ENCODE data around the gene FLNA.

The FLNA gene

GRCh38 chrX:154367474-154368308 is 6.7 kb downstream of the FLNA start:
- peaks cover 50% of the 10 kb centered on the region for H3K36me3 ChIP-seq (ENCODE audit: insufficient read depth, low read length)
- H2AFZ ChIP-seq (ENCODE audit: low read depth, low read length), result no peak overlapping the region
- no peaks in the 10 kb centered on the region for H3K9me3 ChIP-seq (ENCODE audit: low read length)
- H3K4me3 ChIP-seq (ENCODE audit: low read length), result peak overlapping the region; percentile 100
- H3K27me3 ChIP-seq (ENCODE audit: insufficient read depth, low read length), result no peaks in the 10 kb centered on the region
- peaks cover 9% of the 10 kb centered on the region for H3K4me1 ChIP-seq (ENCODE audit: insufficient read depth, low read length)

GRCh38 chrX:154366666-154367055 is 7.8 kb downstream of the FLNA start:
- no peaks in the 10 kb centered on the region for H3K27me3 ChIP-seq (ENCODE audit: insufficient read depth, low read length)

GRCh38 chrX:154365997-154366665 is 8.3 kb downstream of the FLNA start:
- H3K4me1 ChIP-seq (ENCODE audit: insufficient read depth, low read length), result peaks cover 6% of the 10 kb centered on the region
- no peak overlapping the region for H3K4me3 ChIP-seq (ENCODE audit: low read length)
- no peak overlapping the region for H2AFZ ChIP-seq (ENCODE audit: low read depth, low read length)
- H3K27me3 ChIP-seq (ENCODE audit: insufficient read depth, low read length), result no peaks in the 10 kb centered on the region
- H3K36me3 ChIP-seq (ENCODE audit: insufficient read depth, low read length), result peaks cover 65% of the 10 kb centered on the region
- no peaks in the 10 kb centered on the region for H3K9me3 ChIP-seq (ENCODE audit: low read length)

More at GRCh38 chrX:154366666-154367055, 7.8 kb downstream of the FLNA start:
- Histone ChIP-seq H3K4me1 (ENCODE audit: insufficient read depth, low read length) (peaks cover 6% of the 10 kb centered on the region), H3K9me3 (ENCODE audit: low read length) (no peaks in the 10 kb centered on the region), H2AFZ (ENCODE audit: low read depth, low read length) (no peak overlapping the region), H3K4me3 (ENCODE audit: low read length) (no peak overlapping the region), H3K36me3 (ENCODE audit: insufficient read depth, low read length) (peaks cover 60% of the 10 kb centered on the region)

GRCh38 chrX:154365052-154365600 is 9.3 kb downstream of the FLNA start:
- no peak overlapping the region for H2AFZ ChIP-seq (ENCODE audit: low read depth, low read length)
- peaks cover 6% of the 10 kb centered on the region for H3K4me1 ChIP-seq (ENCODE audit: insufficient read depth, low read length)
- peaks cover 71% of the 10 kb centered on the region for H3K36me3 ChIP-seq (ENCODE audit: insufficient read depth, low read length)
- H3K27me3 ChIP-seq (ENCODE audit: insufficient read depth, low read length), result no peaks in the 10 kb centered on the region
- H3K9me3 ChIP-seq (ENCODE audit: low read length), result no peaks in the 10 kb centered on the region
- H3K4me3 ChIP-seq (ENCODE audit: low read length), result no peak overlapping the region

- H3K27me3 ChIP-seq (ENCODE audit: insufficient read depth, low read length), result no peaks in the 10 kb centered on the region
- peaks cover 82% of the 10 kb centered on the region for H3K36me3 ChIP-seq (ENCODE audit: insufficient read depth, low read length)
- H3K4me1 ChIP-seq (ENCODE audit: insufficient read depth, low read length), result peaks cover 6% of the 10 kb centered on the region
- H2AFZ ChIP-seq (ENCODE audit: low read depth, low read length), result no peak overlapping the region
- no peak overlapping the region for H3K4me3 ChIP-seq (ENCODE audit: low read length)
- H3K9me3 ChIP-seq (ENCODE audit: low read length), result no peaks in the 10 kb centered on the region
Observed at GRCh38 chrX:154363706-154364439, 10.6 kb downstream of the FLNA start.

GRCh38 chrX:154362085-154362742 is 12.2 kb downstream of the FLNA start:
- Histone ChIP-seq H3K9me3 (ENCODE audit: low read length) (no peaks in the 10 kb centered on the region), H2AFZ (ENCODE audit: low read depth, low read length) (no peak overlapping the region), H3K36me3 (ENCODE audit: insufficient read depth, low read length) (peaks cover 79% of the 10 kb centered on the region), H3K4me3 (ENCODE audit: low read length) (no peak overlapping the region), H3K27me3 (ENCODE audit: insufficient read depth, low read length) (peaks cover 2% of the 10 kb centered on the region), H3K4me1 (ENCODE audit: insufficient read depth, low read length) (no peaks in the 10 kb centered on the region)

GRCh38 chrX:154360155-154360713 is 14.2 kb downstream of the FLNA start:
- H2AFZ ChIP-seq (ENCODE audit: low read depth, low read length), result no peak overlapping the region
- peaks cover 2% of the 10 kb centered on the region for H3K27me3 ChIP-seq (ENCODE audit: insufficient read depth, low read length)
- no peak overlapping the region for H3K4me3 ChIP-seq (ENCODE audit: low read length)
- no peaks in the 10 kb centered on the region for H3K9me3 ChIP-seq (ENCODE audit: low read length)
- H3K36me3 ChIP-seq (ENCODE audit: insufficient read depth, low read length), result peaks cover 76% of the 10 kb centered on the region
- no peaks in the 10 kb centered on the region for H3K4me1 ChIP-seq (ENCODE audit: insufficient read depth, low read length)

GRCh38 chrX:154359362-154360154 is 14.9 kb downstream of the FLNA start:
- Histone ChIP-seq H3K27me3 (ENCODE audit: insufficient read depth, low read length) (peaks cover 2% of the 10 kb centered on the region), H3K4me1 (ENCODE audit: insufficient read depth, low read length) (no peaks in the 10 kb centered on the region), H3K4me3 (ENCODE audit: low read length) (no peak overlapping the region), H3K9me3 (ENCODE audit: low read length) (no peaks in the 10 kb centered on the region), H3K36me3 (ENCODE audit: insufficient read depth, low read length) (peaks cover 71% of the 10 kb centered on the region), H2AFZ (ENCODE audit: low read depth, low read length) (no peak overlapping the region)

GRCh38 chrX:154358829-154359228 is 15.6 kb downstream of the FLNA start:
- H3K4me3 ChIP-seq (ENCODE audit: low read length), result no peak overlapping the region
- no peaks in the 10 kb centered on the region for H3K4me1 ChIP-seq (ENCODE audit: insufficient read depth, low read length)
- peaks cover 70% of the 10 kb centered on the region for H3K36me3 ChIP-seq (ENCODE audit: insufficient read depth, low read length)
- H3K27me3 ChIP-seq (ENCODE audit: insufficient read depth, low read length), result peaks cover 2% of the 10 kb centered on the region
- H3K9me3 ChIP-seq (ENCODE audit: low read length), result no peaks in the 10 kb centered on the region
- no peak overlapping the region for H2AFZ ChIP-seq (ENCODE audit: low read depth, low read length)

GRCh38 chrX:154358011-154358410 is 16.4 kb downstream of the FLNA start:
- no peaks in the 10 kb centered on the region for H3K4me1 ChIP-seq (ENCODE audit: insufficient read depth, low read length)
- H3K27me3 ChIP-seq (ENCODE audit: insufficient read depth, low read length), result peaks cover 2% of the 10 kb centered on the region
- no peak overlapping the region for H2AFZ ChIP-seq (ENCODE audit: low read depth, low read length)
- peaks cover 75% of the 10 kb centered on the region for H3K36me3 ChIP-seq (ENCODE audit: insufficient read depth, low read length)
- H3K9me3 ChIP-seq (ENCODE audit: low read length), result no peaks in the 10 kb centered on the region
- H3K4me3 ChIP-seq (ENCODE audit: low read length), result no peak overlapping the region

- Histone ChIP-seq H2AFZ (ENCODE audit: low read depth, low read length) (no peak overlapping the region), H3K4me3 (ENCODE audit: low read length) (no peak overlapping the region), H3K4me1 (ENCODE audit: insufficient read depth, low read length) (no peaks in the 10 kb centered on the region), H3K27me3 (ENCODE audit: insufficient read depth, low read length) (peaks cover 2% of the 10 kb centered on the region), H3K9me3 (ENCODE audit: low read length) (no peaks in the 10 kb centered on the region), H3K36me3 (ENCODE audit: insufficient read depth, low read length) (peaks cover 76% of the 10 kb centered on the region)
Observed at GRCh38 chrX:154357205-154357604, 17.2 kb downstream of the FLNA start.

- Histone ChIP-seq H3K27me3 (ENCODE audit: insufficient read depth, low read length) (peaks cover 2% of the 10 kb centered on the region), H3K4me3 (ENCODE audit: low read length) (no peak overlapping the region), H3K9me3 (ENCODE audit: low read length) (no peaks in the 10 kb centered on the region), H3K4me1 (ENCODE audit: insufficient read depth, low read length) (no peaks in the 10 kb centered on the region), H2AFZ (ENCODE audit: low read depth, low read length) (no peak overlapping the region), H3K36me3 (ENCODE audit: insufficient read depth, low read length) (peaks cover 76% of the 10 kb centered on the region)
Observed at GRCh38 chrX:154356596-154356995, 17.8 kb downstream of the FLNA start.
